Nephron (organoid): Measurements from ENCODE around the gene NUCB1.

ENCODE experiments used
- H3K27ac Mint-ChIP-seq, 3 experiments: 2 replicates each; pipeline ENCODE4 v1.8.0; 2020; ENCODE audit warnings: mixed read lengths in 3 of 3, mild to moderate bottlenecking in 2 of 3, moderate library complexity in 1 of 3
- H3K27me3 Mint-ChIP-seq: 2 replicates; pipeline ENCODE4 v1.8.0; 2021; ENCODE audit warnings: low read depth, mild to moderate bottlenecking, moderate library complexity, mixed read lengths
- H3K36me3 Mint-ChIP-seq: 2 replicates; pipeline ENCODE4 v1.8.0; 2020; ENCODE audit warnings: low read depth, mixed read lengths
- H3K4me1 Mint-ChIP-seq: 2 replicates; pipeline ENCODE4 v1.8.0; 2020; ENCODE audit warnings: mixed read lengths
- H3K4me3 Mint-ChIP-seq, 3 experiments: 2 replicates each; pipeline ENCODE4 v1.8.0; 2020; ENCODE audit warnings: mild to moderate bottlenecking in 3 of 3, mixed read lengths in 3 of 3, moderate library complexity in 2 of 3
- H3K9me3 Mint-ChIP-seq: 2 replicates; pipeline ENCODE4 v1.8.0; 2020; ENCODE audit warnings: mixed read lengths
- CTCF ChIP-seq, 3 experiments: fragments of 200-600 bp; sonication (generic); IDR thresholded peaks; one replicate each; pipeline ENCODE4 v1.5.0; 2021; ENCODE audit warnings: antibody characterized with exemption in 3 of 3; ENCODE audit not compliant: unreplicated experiment in 3 of 3

NUCB1 gene

GRCh38 chr19:48969276-48970138 lies 69.4 kb downstream of the NUCB1 start:
- Mint-ChIP-seq H3K9me3 (no peaks in the 10 kb centered on the region), H3K4me1 (peaks cover 16% of the 10 kb centered on the region)

GRCh38 chr19:48970139-48970766 lies 70.1 kb downstream of the NUCB1 start:
- no peaks in the 10 kb centered on the region for H3K9me3 Mint-ChIP-seq
- H3K36me3 Mint-ChIP-seq = peaks cover 43% of the 10 kb centered on the region
- TF ChIP-seq CTCF (IDR thresholded peaks at IDR 0.05; ENCODE audit: unreplicated experiment in 3 of 3) = no peak
- H3K27me3 Mint-ChIP-seq = no peaks in the 10 kb centered on the region
- peaks cover 13% of the 10 kb centered on the region for H3K4me1 Mint-ChIP-seq
- peak overlapping the region in 1 of 3 experiments; percentile 51 for H3K4me3 Mint-ChIP-seq
- H3K27ac Mint-ChIP-seq = no peak overlapping the region

More at GRCh38 chr19:48969276-48970138, 69.4 kb downstream of the NUCB1 start:
- H3K36me3 Mint-ChIP-seq = peaks cover 43% of the 10 kb centered on the region
- no peak for TF ChIP-seq CTCF (IDR thresholded peaks at IDR 0.05; ENCODE audit: unreplicated experiment in 3 of 3)
- no peaks in the 10 kb centered on the region for H3K27me3 Mint-ChIP-seq
- H3K4me3 Mint-ChIP-seq = peak overlapping the region in 1 of 3 experiments; percentile 51
- H3K27ac Mint-ChIP-seq = no peak overlapping the region

GRCh38 chr19:48970923-48971395 lies 70.8 kb downstream of the NUCB1 start:
- Mint-ChIP-seq H3K9me3 (no peaks in the 10 kb centered on the region), H3K36me3 (peaks cover 41% of the 10 kb centered on the region), H3K27ac (no peak overlapping the region)

More at GRCh38 chr19:48970923-48971395, 70.8 kb downstream of the NUCB1 start:
- Mint-ChIP-seq H3K27me3 (no peaks in the 10 kb centered on the region), H3K4me1 (peaks cover 13% of the 10 kb centered on the region), H3K4me3 (peak overlapping the region in 2 of 3 experiments; percentile 10 to 22)
- TF ChIP-seq CTCF (IDR thresholded peaks at IDR 0.05; ENCODE audit: unreplicated experiment in 3 of 3) = peak; percentile 83 to 90 (median 90)
